Measurements from ENCODE around the gene ATG10. TPM values are rescaled to one million over a fixed set of nuclear protein-coding genes. Genes with fewer than 3 reads are reported as not detected.
A peak's percentile ranks its signal among the peaks of the same experiment; 100 is the strongest.

The ATG10 gene
- total and polyA plus RNA-seq, 2 of the 13 experiments (the other 11 are each of a cell fraction or from before 2014, with no cell fraction given) = 2.0 to 5.7 TPM

GRCh38 chr5:82274343-82275211 is 302.8 kb downstream of the ATG10 start (continued):
- no peak for TF ChIP-seq ZBTB4 (CRISPR knock-in tag; IDR thresholded peaks at IDR 0.05; ENCODE audit: borderline replicate concordance)
- 0 out of 2 replicates have a peak, but pooled peaks have one; percentile 27 for TF ChIP-seq NFIC (IDR thresholded peaks at IDR 0.05; ENCODE audit: low read length)
- TF ChIP-seq ZNF496 (CRISPR knock-in tag; IDR thresholded peaks at IDR 0.05; ENCODE audit: insufficient replicate concordance) = no peak
- TF ChIP-seq AGO1 (IDR thresholded peaks at IDR 0.05; ENCODE audit: low read depth, low read length, poor library complexity, severe bottlenecking) = peak; percentile 69
- TF ChIP-seq CSRNP2 (CRISPR knock-in tag; conservative IDR thresholded peaks at IDR 0.05; ENCODE audit: low read depth) = no peak
- TF ChIP-seq MAFF (IDR thresholded peaks at IDR 0.05; ENCODE audit: low read depth, low read length) = no peak
- TF ChIP-seq ZNF607 (CRISPR knock-in tag; IDR thresholded peaks at IDR 0.05; ENCODE audit: borderline replicate concordance) = no peak
- no peak for TF ChIP-seq ZSCAN30 (CRISPR knock-in tag; IDR thresholded peaks at IDR 0.05)
- TF ChIP-seq MLLT10 (CRISPR knock-in tag; IDR thresholded peaks at IDR 0.05) = no peak
- no peak for TF ChIP-seq NR3C1 (CRISPR knock-in tag; IDR thresholded peaks at IDR 0.05)
- TF ChIP-seq JUND (CRISPR knock-in tag; IDR thresholded peaks at IDR 0.05) = no peak
- TF ChIP-seq POLR2G (IDR thresholded peaks at IDR 0.05; ENCODE audit: low read depth, low read length) = peak; percentile 60
- TF ChIP-seq KDM2A (CRISPR knock-in tag; IDR thresholded peaks at IDR 0.05; ENCODE audit: borderline replicate concordance, low read depth) = 0 out of 2 replicates have a peak, but pooled peaks have one; percentile 43
- TF ChIP-seq MTF2 (CRISPR knock-in tag; IDR thresholded peaks at IDR 0.05; ENCODE audit: borderline replicate concordance) = no peak
- TF ChIP-seq NR1H2 (CRISPR knock-in tag; IDR thresholded peaks at IDR 0.05; ENCODE audit: borderline replicate concordance, low read depth) = no peak
- TF ChIP-seq ZNF431 (CRISPR knock-in tag; IDR thresholded peaks at IDR 0.05; ENCODE audit: borderline replicate concordance, low read depth) = no peak
- no peak for TF ChIP-seq NFYB (CRISPR knock-in tag; IDR thresholded peaks at IDR 0.05)
- no peak for TF ChIP-seq ZBTB1 (CRISPR knock-in tag; IDR thresholded peaks at IDR 0.05; ENCODE audit: borderline replicate concordance)
- TF ChIP-seq, protein P1, sequence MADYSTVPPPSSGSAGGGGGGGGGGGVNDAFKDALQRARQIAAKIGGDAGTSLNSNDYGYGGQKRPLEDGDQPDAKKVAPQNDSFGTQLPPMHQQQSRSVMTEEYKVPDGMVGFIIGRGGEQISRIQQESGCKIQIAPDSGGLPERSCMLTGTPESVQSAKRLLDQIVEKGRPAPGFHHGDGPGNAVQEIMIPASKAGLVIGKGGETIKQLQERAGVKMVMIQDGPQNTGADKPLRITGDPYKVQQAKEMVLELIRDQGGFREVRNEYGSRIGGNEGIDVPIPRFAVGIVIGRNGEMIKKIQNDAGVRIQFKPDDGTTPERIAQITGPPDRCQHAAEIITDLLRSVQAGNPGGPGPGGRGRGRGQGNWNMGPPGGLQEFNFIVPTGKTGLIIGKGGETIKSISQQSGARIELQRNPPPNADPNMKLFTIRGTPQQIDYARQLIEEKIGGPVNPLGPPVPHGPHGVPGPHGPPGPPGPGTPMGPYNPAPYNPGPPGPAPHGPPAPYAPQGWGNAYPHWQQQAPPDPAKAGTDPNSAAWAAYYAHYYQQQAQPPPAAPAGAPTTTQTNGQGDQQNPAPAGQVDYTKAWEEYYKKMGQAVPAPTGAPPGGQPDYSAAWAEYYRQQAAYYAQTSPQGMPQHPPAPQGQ (CRISPR knock-in tag; IDR thresholded peaks at IDR 0.05; ENCODE audit: borderline replicate concordance) = no peak
- TF ChIP-seq, protein P2, sequence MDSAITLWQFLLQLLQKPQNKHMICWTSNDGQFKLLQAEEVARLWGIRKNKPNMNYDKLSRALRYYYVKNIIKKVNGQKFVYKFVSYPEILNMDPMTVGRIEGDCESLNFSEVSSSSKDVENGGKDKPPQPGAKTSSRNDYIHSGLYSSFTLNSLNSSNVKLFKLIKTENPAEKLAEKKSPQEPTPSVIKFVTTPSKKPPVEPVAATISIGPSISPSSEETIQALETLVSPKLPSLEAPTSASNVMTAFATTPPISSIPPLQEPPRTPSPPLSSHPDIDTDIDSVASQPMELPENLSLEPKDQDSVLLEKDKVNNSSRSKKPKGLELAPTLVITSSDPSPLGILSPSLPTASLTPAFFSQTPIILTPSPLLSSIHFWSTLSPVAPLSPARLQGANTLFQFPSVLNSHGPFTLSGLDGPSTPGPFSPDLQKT (CRISPR knock-in tag; IDR thresholded peaks at IDR 0.05; ENCODE audit: borderline replicate concordance) = no peak
